Esophagus squamous epithelium (tissue), 4 donors: Measurements from ENCODE around the gene ARMH3.

ENCODE experiments used
- CTCF ChIP-seq, 6 experiments: fragments of 450-650 bp in 4 of 6; fragments of 200-600 bp in 2 of 6; sonication (generic) in 2 of 6; IDR thresholded peaks; one replicate each; pipeline ENCODE4 v1.5.1; 2016 to 2019; ENCODE audit warnings: antibody characterized with exemption in 6 of 6, mild to moderate bottlenecking in 4 of 6, moderate library complexity in 4 of 6
- POLR2A ChIP-seq, 4 donors: fragments of 450-650 bp; IDR thresholded peaks; one replicate each; pipeline ENCODE4 v1.6.1; 2017; ENCODE audit warnings: antibody characterized with exemption in 4 of 4, mild to moderate bottlenecking in 4 of 4, moderate library complexity in 3 of 4

GRCh38 chr10:102066399-102067088 is 10.6 kb upstream of the ARMH3 start:
- TF ChIP-seq CTCF (IDR thresholded peaks at IDR 0.05) (no peak), POLR2A (IDR thresholded peaks at IDR 0.05) (no peak)
